A549 (cell line): ENCODE data around the gene WFS1. TPM values are rescaled to one million over a fixed set of nuclear protein-coding genes. Genes with fewer than 3 reads are reported as not detected.
A peak's percentile ranks its signal among the peaks of the same experiment; 100 is the strongest.

Experiments used
- ATAC-seq, 2 experiments: fragments of 200-7000 bp in 1 of 2; fragments of >200 bp in 1 of 2; cut with Nextera tagmentation in 1 of 2; cut with Tn5 transposase in 1 of 2; 3 replicates each; pipeline versions ENCODE4 v1.8.0 to v1.9.1; 2018 to 2020; ENCODE audit warnings: mild to moderate bottlenecking in 1 of 2, moderate library complexity in 1 of 2
- CTCF ChIA-PET: fragments of 300-600 bp; sonication (Branson Sonifier 250); formaldehyde crosslinking; extraction: SDS; loops from one replicate; lab custom pipeline; 2021; ENCODE audit warnings: antibody characterized with exemption, inconsistent platforms; lab: Yijun Ruan, JAX
- POLR2A ChIA-PET: fragments of 350-600 bp; formaldehyde crosslinking; extraction: SDS; loops from one replicate; lab custom pipeline; 2021; ENCODE audit warnings: antibody characterized with exemption, inconsistent platforms; lab: Yijun Ruan, JAX
- DNase-seq, 2 experiments: peaks; one replicate each; pipeline versions ENCODE4 v3.0.0 to v3.0.0-alpha.2; 2011 to 2016; ENCODE audit warnings: low read depth in 1 of 2, low spot score in 1 of 2
- FAIRE-seq: peaks from 2 replicates; lab custom pipeline; 2011; peaks lifted over from hg19 to GRCh38; lab: Jason Lieb, UNC
- H3K27ac ChIP-seq, 2 experiments: fragments of >200 bp; sonication (Bioruptor Twin); formaldehyde crosslinking; 3 replicates each; pipeline ENCODE4 v1.5.1; 2016 to 2017
- H3K4me1 ChIP-seq: fragments of >200 bp; sonication (Bioruptor Twin); formaldehyde crosslinking; 3 replicates; pipeline ENCODE4 v1.6.1; 2016
- H3K4me2 ChIP-seq: fragments of >200 bp; sonication (Bioruptor Twin); formaldehyde crosslinking; 3 replicates; pipeline ENCODE4 v1.6.1; 2016
- H3K4me3 ChIP-seq: fragments of >200 bp; sonication (Bioruptor Twin); formaldehyde crosslinking; 3 replicates; pipeline ENCODE4 v1.5.1; 2016
- H3K9me3 ChIP-seq: fragments of >200 bp; sonication (Bioruptor Twin); formaldehyde crosslinking; 3 replicates; pipeline ENCODE4 v1.6.1; 2016
- BCL3 ChIP-seq: fragments of >200 bp; sonication (Bioruptor Twin); formaldehyde crosslinking; IDR thresholded peaks from 3 replicates; pipeline ENCODE4 v1.6.1; 2016
- BHLHE40 ChIP-seq: IDR thresholded peaks from 2 replicates; pipeline ENCODE4 v1.6.1; 2012; ENCODE audit warnings: low read depth, low read length, inconsistent platforms
- CBX2 ChIP-seq: fragments of 200-600 bp; sonication (generic); IDR thresholded peaks from 2 replicates; pipeline ENCODE4 v1.6.1; 2016; ENCODE audit warnings: low read depth, mild to moderate bottlenecking, borderline replicate concordance
- CBX8 ChIP-seq: fragments of 200-600 bp; sonication (generic); IDR thresholded peaks from 2 replicates; pipeline ENCODE4 v1.6.1; 2016
- CEBPB ChIP-seq, 2 experiments: fragments of >200 bp in 1 of 2; sonication (Bioruptor Twin) in 1 of 2; formaldehyde crosslinking in 1 of 2; IDR thresholded peaks; 2 replicates each; pipeline ENCODE4 v1.6.1; 2012 to 2016
- EHMT2 ChIP-seq: fragments of 200-600 bp; sonication (generic); IDR thresholded peaks from 2 replicates; pipeline ENCODE4 v1.6.1; 2016; ENCODE audit warnings: antibody characterized with exemption, low read depth, mild to moderate bottlenecking, moderate library complexity
- EP300 ChIP-seq, 2 experiments: fragments of >200 bp; sonication (Bioruptor Twin); formaldehyde crosslinking; IDR thresholded peaks; 2 replicates in 1 of 2; 3 replicates in 1 of 2; pipeline ENCODE4 v1.6.1; 2016 to 2017
- KDM1A ChIP-seq: fragments of 200-600 bp; sonication (generic); IDR thresholded peaks from 2 replicates; pipeline ENCODE4 v1.6.1; 2016; ENCODE audit warnings: low read depth, mild to moderate bottlenecking
- KDM5A ChIP-seq: fragments of 200-600 bp; sonication (generic); IDR thresholded peaks from 2 replicates; pipeline ENCODE4 v1.6.1; 2016; ENCODE audit warnings: antibody characterized with exemption, mild to moderate bottlenecking
- MYC ChIP-seq: IDR thresholded peaks from 2 replicates; pipeline ENCODE4 v1.6.1; 2012; ENCODE audit warnings: mild to moderate bottlenecking, inconsistent platforms, low read length, improper control_type of control experiment, borderline replicate concordance
- NPAS2 ChIP-seq: fragments of 250-450 bp; sonication (Bioruptor Pico); IDR thresholded peaks from 2 replicates; pipeline ENCODE4 v1.8.0; 2022; ENCODE audit warnings: mild to moderate bottlenecking, moderate library complexity, borderline replicate concordance
- POLR2A ChIP-seq: IDR thresholded peaks from 2 replicates; pipeline ENCODE4 v1.6.1; 2012; ENCODE audit warnings: mild to moderate bottlenecking, low read length
- POLR2AphosphoS2 ChIP-seq: conservative IDR thresholded peaks from 2 replicates; pipeline ENCODE4 v1.6.1; 2012; ENCODE audit warnings: low read length, improper control_type of control experiment, inconsistent platforms
- REST ChIP-seq: fragments of 200-600 bp; sonication (generic); IDR thresholded peaks from 2 replicates; pipeline ENCODE4 v1.6.1; 2016; ENCODE audit warnings: antibody characterized with exemption, mild to moderate bottlenecking, moderate library complexity
- SMC3 ChIP-seq: fragments of >200 bp; sonication (Bioruptor Twin); formaldehyde crosslinking; IDR thresholded peaks from 3 replicates; pipeline ENCODE4 v1.6.1; 2018; ENCODE audit warnings: inconsistent platforms
- SREBF2 ChIP-seq: fragments of 450-650 bp; IDR thresholded peaks from 2 replicates; pipeline ENCODE4 v1.6.1; 2014; ENCODE audit warnings: mild to moderate bottlenecking, moderate library complexity
- USF2 ChIP-seq: fragments of 450-650 bp; IDR thresholded peaks from 2 replicates; pipeline ENCODE4 v1.6.1; 2014; ENCODE audit warnings: antibody characterized with exemption
- ZC3H11A ChIP-seq: fragments of 450-650 bp; IDR thresholded peaks from 2 replicates; pipeline ENCODE4 v1.6.1; 2014; ENCODE audit warnings: antibody characterized with exemption, mild to moderate bottlenecking
- WGBS: methylation state at CpG from one replicate; pipeline ENCODE4 v1.1.6; 2017; ENCODE audit errors: missing lambda C conversion rate; 5-methylcytosine and 5-hydroxymethylcytosine counted together
- polyA plus RNA-seq, 4 experiments: library from polyadenylated mRNA; depleted of rRNA in 3 of 4; stranded (reverse); fragments of >200 nt; fragmentation: RNase III in 1 of 4; extraction: RNeasy Plus Mini Kit Qiagen cat#74134 plus additional on column Dnase treatment in 1 of 4; gene quantifications; 2 replicates in 3 of 4; 3 replicates in 1 of 4; pipeline ENCODE4 v1.2.3, GENCODE V29; 2011 to 2017

Gene WFS1
- polyA plus RNA-seq, 2 of the 4 experiments (the other 2 are of a cell fraction) = 8.8 to 13.6 TPM

- H3K27ac ChIP-seq = no peak overlapping the region
- no peak overlapping the region for H3K4me2 ChIP-seq
- ChIA-PET POLR2A (no interaction called here), CTCF (interaction anchor here (1.1 to 1.7 kb wide), 4 partner anchors 26 to 41 kb away, joined by 4 to 6 read pairs (median 5); no protein-coding TSS in a partner anchor)
- no peak overlapping the region for H3K4me3 ChIP-seq
- no peak for FAIRE-seq
- no peaks in the 10 kb centered on the region for H3K9me3 ChIP-seq
- no peak for DNase-seq
- no peak for ATAC-seq
- TF ChIP-seq EHMT2 = no peak
- TF ChIP-seq NPAS2 = no peak
- no peak for TF ChIP-seq SREBF2
- TF ChIP-seq REST = no peak
- TF ChIP-seq ZC3H11A = no peak
- no peak for TF ChIP-seq CBX2
- TF ChIP-seq MYC = no peak
- TF ChIP-seq POLR2AphosphoS2 = no peak
- TF ChIP-seq, all 56 proteins: peak for 0
- H3K4me1 ChIP-seq = no peaks in the 10 kb centered on the region
- WGBS = 73% methylated on average over 7 of the region's 7 CpGs
Measured at GRCh38 chr4:6290256-6290655, 20.6 kb downstream of the WFS1 start.

- DNase-seq (no peak), FAIRE-seq (no peak), ATAC-seq (peak in 1 of 2 experiments; percentile 34; a peak in 2 of 6 replicates)
- Histone ChIP-seq H3K4me2 (no peak overlapping the region), H3K27ac (no peak overlapping the region), H3K9me3 (no peaks in the 10 kb centered on the region), H3K4me3 (no peak overlapping the region), H3K4me1 (no peaks in the 10 kb centered on the region)
- TF ChIP-seq CBX2 = no peak
- TF ChIP-seq BCL3 = no peak
- no peak for TF ChIP-seq USF2
- TF ChIP-seq SMC3 = no peak
- no peak for TF ChIP-seq BHLHE40
- no peak for TF ChIP-seq KDM5A
- TF ChIP-seq EP300 (IDR thresholded peaks at IDR 0.05) = no peak
- ChIA-PET CTCF (interaction anchor here (0.8 to 1.7 kb wide), 5 partner anchors 27 to 40 kb away, joined by 4 to 6 read pairs (median 5); no protein-coding TSS in a partner anchor), POLR2A (no interaction called here)
- WGBS = 79% methylated on average over 17 of the region's 25 CpGs
Measured at GRCh38 chr4:6290769-6291547, 21.3 kb downstream of the WFS1 start.

GRCh38 chr4:6291784-6292297 lies 22.2 kb downstream of the WFS1 start:
- POLR2A ChIA-PET = no interaction called here
- Histone ChIP-seq H3K9me3 (no peaks in the 10 kb centered on the region), H3K4me1 (no peaks in the 10 kb centered on the region), H3K4me2 (no peak overlapping the region), H3K27ac (no peak overlapping the region), H3K4me3 (no peak overlapping the region)
- no peak for DNase-seq
- 95% methylated on average over 13 of the region's 21 CpGs for WGBS
- no peak for ATAC-seq
- FAIRE-seq = no peak
- CTCF ChIA-PET = no interaction called here
- no peak for TF ChIP-seq SREBF2
- TF ChIP-seq CBX8 = no peak
- TF ChIP-seq KDM1A = no peak
- TF ChIP-seq POLR2A = no peak
- TF ChIP-seq CEBPB (IDR thresholded peaks at IDR 0.05) = no peak
- TF ChIP-seq, all 56 proteins: peak for 0
